ENCODE results near the gene MEST. TPM values are rescaled to one million over a fixed set of nuclear protein-coding genes. Genes with fewer than 3 reads are reported as not detected.
"Not testable (repeated sequence)": the region's sequence is repeated elsewhere in the genome, so short reads cannot be mapped to it uniquely, and the experiment has no call there.

MEST gene
- total and polyA plus RNA-seq, 12 donors: 50.1 to 277 (median 138) TPM

GRCh38 chr7:130515315-130516040 lies 23.6 kb downstream of the MEST start:
- Histone ChIP-seq H3K4me1 (replicated peaks in 1 of 2) (no peaks in the 10 kb centered on the region), H3K27ac (no peak overlapping the region), H3K27me3 (no peaks in the 10 kb centered on the region), H3K4me3 (no peak overlapping the region), H3K36me3 (replicated peaks in 1 of 2) (peaks cover 0 to under 1% of the 10 kb centered on the region in 2 donors), H3K9me3 (replicated peaks in 1 of 3) (no peaks in the 10 kb centered on the region)
- TF ChIP-seq CTCF (IDR thresholded peaks at IDR 0.05) (no peak), POLR2A (IDR thresholded peaks at IDR 0.05) (no peak)
- intact Hi-C loops (cut with DNase I): no loop called here
- DNase-seq: no peak
- 78 to 91% (median 87%) methylated on average over 3 of the region's 3 CpGs for WGBS, 4 donors

GRCh38 chr7:130521258-130521951 lies 29.5 kb downstream of the MEST start:
- H3K9me3 ChIP-seq (replicated peaks in 1 of 3): no peaks in the 10 kb centered on the region
- H3K36me3 ChIP-seq (replicated peaks in 1 of 2): peaks cover 0 to 6% of the 10 kb centered on the region in 2 donors
- no peak overlapping the region for H3K27ac ChIP-seq
- no peaks in the 10 kb centered on the region for H3K27me3 ChIP-seq
- no peaks in the 10 kb centered on the region for H3K4me1 ChIP-seq (replicated peaks in 1 of 2)
- 88 to 94% (median 90%) methylated on average over 4 of the region's 4 CpGs for WGBS, 4 donors
- TF ChIP-seq POLR2A (IDR thresholded peaks at IDR 0.05) (no peak), CTCF (IDR thresholded peaks at IDR 0.05) (no peak)
- H3K4me3 ChIP-seq: no peak overlapping the region
- no peak for DNase-seq
- intact Hi-C loops (cut with DNase I): no loop called here

DNA sequence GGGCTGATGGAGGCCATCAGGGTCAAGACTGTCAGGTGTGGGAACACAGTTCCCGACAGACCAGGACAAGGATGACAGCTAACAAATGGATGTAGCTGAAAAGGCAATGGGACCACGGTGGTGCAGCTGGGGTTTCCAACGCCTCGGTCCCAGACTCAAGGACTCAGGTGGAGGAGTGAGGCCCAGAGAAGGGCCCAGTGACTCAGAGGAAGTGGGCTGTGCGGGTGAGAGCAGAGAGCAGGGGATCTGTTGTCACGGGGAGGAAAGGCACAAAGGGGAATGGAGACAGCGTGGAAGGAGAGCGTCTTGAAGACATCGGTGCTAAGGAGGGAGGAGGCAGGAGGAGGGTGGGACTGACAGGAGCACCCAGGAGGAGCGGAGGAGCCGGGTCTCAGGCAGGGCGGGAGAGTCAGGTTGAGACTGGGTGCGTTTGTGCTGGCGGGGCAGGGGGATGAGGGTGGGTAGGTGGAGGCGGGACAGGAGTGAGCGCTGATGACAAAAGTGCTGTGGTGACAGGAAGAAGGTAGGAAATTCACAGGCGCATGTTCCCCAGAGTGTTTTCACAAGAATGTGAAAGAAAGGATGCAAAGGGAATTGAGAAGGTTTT lies 31.7 kb downstream of the MEST start:
- H3K27ac ChIP-seq; H3K27me3 ChIP-seq; intact Hi-C loops (cut with DNase I); H3K36me3 ChIP-seq (replicated peaks in 1 of 2); DNase-seq; H3K9me3 ChIP-seq (replicated peaks in 1 of 3); H3K4me1 ChIP-seq (replicated peaks in 1 of 2); H3K4me3 ChIP-seq: not testable (repeated sequence)
- 88 to 94% (median 90%) methylated on average over 16 to 17 of the region's 17 CpGs for WGBS, 4 donors

GRCh38 chr7:130524628-130525027 lies 32.7 kb downstream of the MEST start:
- DNase-seq: no peak
- intact Hi-C loops (cut with DNase I): no loop called here

DNA sequence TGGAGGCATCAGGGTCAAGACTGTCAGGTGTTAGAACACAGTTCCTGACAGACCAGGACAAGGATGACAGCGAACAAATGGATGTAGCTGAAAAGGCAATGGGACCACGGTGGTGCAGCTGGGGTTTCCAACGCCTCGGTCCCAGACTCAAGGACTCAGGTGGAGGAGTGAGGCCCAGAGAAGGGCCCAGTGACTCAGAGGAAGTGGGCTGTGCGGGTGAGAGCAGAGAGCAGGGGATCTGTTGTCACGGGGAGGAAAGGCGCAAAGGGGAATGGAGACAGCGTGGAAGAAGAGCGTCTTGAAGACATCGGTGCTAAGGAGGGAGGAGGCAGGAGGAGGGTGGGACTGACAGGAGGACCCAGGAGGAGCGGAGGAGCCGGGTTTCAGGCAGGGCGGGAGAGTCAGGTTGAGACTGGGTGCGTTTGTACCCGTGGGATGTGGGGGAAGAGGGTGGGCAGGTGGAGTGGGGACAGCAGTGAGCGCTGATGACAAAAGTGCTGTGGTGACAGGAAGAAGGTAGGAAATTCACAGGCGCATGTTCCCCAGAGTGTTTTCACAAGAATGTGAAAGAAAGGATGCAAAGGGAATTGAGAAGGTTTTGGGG lies 36.0 kb downstream of the MEST start:
- intact Hi-C loops (cut with DNase I); H3K27me3 ChIP-seq; H3K4me3 ChIP-seq; DNase-seq; H3K4me1 ChIP-seq (replicated peaks in 1 of 2); H3K9me3 ChIP-seq (replicated peaks in 1 of 3); H3K27ac ChIP-seq; H3K36me3 ChIP-seq (replicated peaks in 1 of 2): not testable (repeated sequence)
- 79 to 85% (median 84%) methylated on average over 15 to 17 of the region's 17 CpGs for whole genome bisulfite sequencing, 4 donors

More at GRCh38 chr7:130524628-130525027, 32.7 kb downstream of the MEST start:
- Histone ChIP-seq H3K27me3 (no peaks in the 10 kb centered on the region), H3K4me3 (no peak overlapping the region), H3K9me3 (replicated peaks in 1 of 3) (no peaks in the 10 kb centered on the region), H3K27ac (no peak overlapping the region), H3K4me1 (replicated peaks in 1 of 2) (no peaks in the 10 kb centered on the region), H3K36me3 (replicated peaks in 1 of 2) (peaks cover 0 to 6% of the 10 kb centered on the region in 2 donors)
- TF ChIP-seq CTCF (IDR thresholded peaks at IDR 0.05) (no peak), POLR2A (IDR thresholded peaks at IDR 0.05) (no peak)
- 95 to 96% (median 96%) methylated on average over 5 of the region's 5 CpGs for WGBS, 4 donors
